HG03558 (cell line): ENCODE results near the gene ZNF334.

ENCODE experiments used
- ATAC-seq: cut with Tn5 transposase; IDR thresholded peaks from one replicate; pipeline ENCODE4 v1.9.1; 2021; ENCODE audit warnings: moderate number of reproducible peaks; ENCODE audit not compliant: unreplicated experiment; ENCODE audit errors: extremely low read depth

The ZNF334 gene

GRCh38 chr20:46546298-46546697 is 32.9 kb upstream of the ZNF334 start:
- no peak for ATAC-seq

GRCh38 chr20:46545827-46546138 is 32.4 kb upstream of the ZNF334 start:
- ATAC-seq = no peak

GRCh38 chr20:46545077-46545826 is 31.9 kb upstream of the ZNF334 start:
- no peak for ATAC-seq

GRCh38 chr20:46544576-46544975 is 31.2 kb upstream of the ZNF334 start:
- ATAC-seq = no peak

DNA sequence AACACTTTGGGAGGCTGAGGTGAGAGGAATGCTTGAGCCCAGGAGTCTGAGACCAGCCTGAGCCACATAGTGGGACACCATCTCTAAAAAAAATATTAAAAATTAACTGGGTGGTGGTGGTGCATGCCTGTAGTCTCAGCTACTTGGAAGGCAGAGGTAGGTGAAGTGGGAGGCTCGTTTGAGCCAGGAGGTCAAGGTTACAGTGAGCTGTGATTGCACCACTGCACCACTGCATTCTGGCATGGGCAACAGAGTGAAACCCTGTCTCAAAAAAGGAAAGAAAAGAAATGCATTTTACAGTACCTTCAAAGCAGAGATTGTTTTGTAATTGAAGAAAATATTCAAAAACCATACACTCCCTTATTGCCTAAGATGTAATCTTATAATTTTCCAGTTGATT is 30.6 kb upstream of the ZNF334 start:
- no peak for ATAC-seq

DNA sequence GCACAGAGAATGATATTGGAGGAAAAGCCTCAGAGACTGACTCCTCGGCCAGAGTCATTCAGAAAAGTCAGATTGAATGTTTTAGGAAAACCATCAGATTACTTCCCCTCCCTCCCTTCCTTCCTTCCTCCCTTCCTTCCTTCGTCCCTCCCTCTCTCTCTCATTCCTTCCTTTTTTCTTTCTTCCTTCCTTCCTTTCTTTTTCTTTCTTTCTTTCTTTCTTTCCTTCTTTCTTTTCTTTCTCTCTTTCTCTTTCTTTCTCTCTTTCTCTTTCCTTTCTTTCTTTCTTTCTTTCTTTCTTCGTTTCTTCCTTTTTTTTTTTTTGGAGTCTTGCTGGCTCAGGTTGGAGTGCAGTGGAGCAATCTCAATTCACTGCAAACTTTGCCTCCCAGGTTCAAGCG is 29.7 kb upstream of the ZNF334 start:
- no peak for ATAC-seq

GRCh38 chr20:46541229-46541935 is 28.0 kb upstream of the ZNF334 start:
- ATAC-seq = no peak

- ATAC-seq = no peak
Measured at GRCh38 chr20:46539113-46539512, 25.8 kb upstream of the ZNF334 start.

- no peak for ATAC-seq
Measured at GRCh38 chr20:46530640-46531039, 17.3 kb upstream of the ZNF334 start.

DNA sequence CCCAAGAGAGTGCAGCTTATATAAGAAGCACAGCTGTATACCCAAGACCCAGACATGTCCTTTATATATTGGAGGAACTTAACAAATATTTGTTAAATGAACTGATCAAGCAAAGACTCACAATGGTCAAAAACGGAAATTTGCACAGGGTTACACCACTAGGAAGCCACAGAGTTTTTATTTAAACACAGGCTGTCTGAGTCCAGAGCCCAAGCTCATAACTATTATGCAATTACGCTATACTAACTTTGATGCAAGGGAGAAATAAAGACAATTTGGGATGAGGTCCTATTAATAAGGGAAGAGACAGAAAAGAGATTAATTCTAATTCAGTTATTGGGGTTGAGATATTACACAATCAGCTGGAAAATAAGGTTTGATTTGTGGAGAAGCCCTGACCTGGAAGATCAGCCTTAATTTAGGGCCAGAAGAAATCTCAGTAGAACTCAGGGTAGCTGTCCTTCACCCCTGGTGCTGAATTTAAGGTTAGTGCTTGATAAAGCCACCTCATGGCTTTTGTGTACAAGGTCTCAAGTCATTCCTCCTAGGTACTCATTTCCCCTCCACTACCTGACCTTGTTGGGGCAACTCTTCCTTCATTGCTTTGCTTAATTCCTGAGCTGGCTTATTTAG is 10.5 kb upstream of the ZNF334 start:
- no peak for ATAC-seq

GRCh38 chr20:46523108-46523507 is 9.7 kb upstream of the ZNF334 start:
- no peak for ATAC-seq

- no peak for ATAC-seq
Measured at GRCh38 chr20:46520976-46521579, 7.7 kb upstream of the ZNF334 start.

DNA sequence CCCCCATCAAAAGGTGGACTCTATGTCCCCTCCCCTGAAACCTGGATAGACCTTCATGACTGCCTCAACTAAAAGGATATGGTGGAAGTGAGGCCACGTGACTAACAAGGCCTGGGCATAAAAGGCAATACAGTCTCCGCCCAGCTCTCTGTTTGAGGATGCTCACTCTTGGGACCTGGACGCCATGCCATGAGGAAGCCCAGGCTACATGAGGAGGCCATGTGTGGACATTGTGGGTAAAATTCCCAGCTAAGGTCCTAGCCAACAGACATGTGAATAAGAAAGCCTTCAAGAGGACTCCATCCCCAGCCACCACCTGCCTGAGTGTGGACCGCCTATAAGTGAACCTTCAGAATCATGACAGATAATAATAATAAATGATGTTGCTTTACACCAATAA is 7.2 kb upstream of the ZNF334 start:
- no peak for ATAC-seq

DNA sequence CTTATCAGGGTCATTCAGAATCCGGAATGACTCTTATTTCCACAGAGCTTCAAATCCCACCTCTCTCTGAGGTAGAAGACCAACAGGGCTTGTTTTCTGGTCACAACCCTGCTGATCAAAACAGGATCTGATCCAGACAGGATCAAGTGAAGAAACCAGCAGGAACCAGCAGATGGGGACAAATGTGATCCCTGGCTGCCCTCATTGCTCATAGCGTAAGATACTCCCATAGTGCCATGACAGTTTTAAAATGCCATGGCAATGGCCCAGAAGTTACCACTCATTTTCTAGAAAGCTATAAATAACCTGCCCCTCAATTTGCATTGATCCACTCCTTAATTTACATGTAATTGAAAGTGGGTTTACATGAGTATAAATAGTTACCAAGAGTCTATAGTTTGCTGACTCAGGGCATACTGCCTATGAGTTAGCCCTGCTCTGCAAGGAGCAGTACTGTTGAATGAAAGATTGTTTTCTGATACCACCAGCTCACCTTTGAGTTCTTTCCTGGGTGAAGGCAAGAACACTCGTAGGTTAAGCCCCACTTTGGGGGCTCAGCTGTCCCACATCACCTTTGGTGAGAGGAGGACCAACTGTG is 6.2 kb upstream of the ZNF334 start:
- no peak for ATAC-seq

DNA sequence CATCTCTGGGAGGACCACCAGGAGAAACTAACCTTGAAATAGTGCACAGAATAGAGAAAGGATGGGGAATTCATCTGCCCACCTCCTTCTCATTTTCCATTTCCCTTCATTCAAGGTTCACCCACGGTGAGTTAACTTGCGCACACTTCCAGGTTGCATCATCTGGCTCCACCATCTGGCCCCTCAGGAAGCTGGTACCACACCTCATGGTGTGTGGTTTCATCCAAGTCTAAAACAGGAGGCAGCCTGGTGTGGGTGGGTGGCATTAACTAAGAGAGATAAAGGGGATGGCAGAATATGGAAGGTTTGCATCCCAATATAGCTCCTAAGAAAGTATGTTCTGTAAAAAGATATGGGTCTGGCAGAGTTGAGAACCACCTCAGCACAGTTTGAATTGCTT is 3.8 kb downstream of the ZNF334 start:
- no peak for ATAC-seq

DNA sequence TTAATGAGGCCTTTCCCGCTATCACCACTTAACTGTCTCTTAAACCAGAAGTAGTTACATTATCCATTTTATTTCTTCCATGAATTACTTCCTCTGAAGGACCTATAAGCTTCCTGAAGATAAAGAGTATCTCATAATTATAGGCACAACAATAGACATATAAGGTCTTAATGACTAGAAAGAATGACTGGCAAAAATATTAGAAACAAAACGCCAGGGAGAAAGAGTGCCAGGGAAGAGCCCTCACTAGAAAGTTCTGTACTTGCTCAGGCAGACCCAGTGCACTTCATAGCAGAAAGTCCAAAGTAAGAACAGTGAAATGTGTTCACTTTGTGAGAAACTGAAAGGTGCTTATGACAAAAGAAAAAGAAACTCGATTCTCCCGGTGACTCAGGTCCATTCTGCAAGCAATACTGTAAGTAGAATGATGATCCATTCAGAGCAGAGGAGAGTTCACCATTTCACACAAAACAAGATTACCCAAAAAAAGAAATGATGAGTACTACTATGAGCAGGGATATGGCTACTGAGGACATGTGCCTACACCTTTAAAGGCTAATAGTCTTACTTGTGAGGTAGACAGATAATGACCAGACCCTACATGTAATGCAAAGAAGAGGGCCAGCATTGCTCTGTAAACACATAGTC is 5.5 kb downstream of the ZNF334 start:
- ATAC-seq = no peak

- ATAC-seq = no peak
Measured at GRCh38 chr20:46505506-46505905, 7.9 kb downstream of the ZNF334 start.

DNA sequence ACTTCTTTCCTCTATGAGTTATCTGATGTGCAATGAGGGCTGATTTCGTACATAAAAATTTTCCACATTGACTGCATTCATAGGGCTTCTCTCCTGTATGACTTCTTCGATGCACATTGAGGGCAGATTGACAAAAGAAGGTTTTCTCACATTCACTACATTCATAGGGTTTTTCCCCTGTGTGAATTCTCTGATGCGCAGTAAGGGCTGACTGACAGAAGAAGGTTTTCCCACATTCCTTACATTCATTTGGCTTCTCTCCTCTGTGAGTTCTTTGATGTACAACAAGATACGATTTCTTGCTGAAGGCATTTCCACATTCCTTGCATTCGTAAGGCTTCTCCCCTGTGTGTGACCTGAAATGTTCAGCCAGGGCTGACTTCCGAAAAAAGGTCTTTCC is 11.4 kb downstream of the ZNF334 start:
- no peak for ATAC-seq

DNA sequence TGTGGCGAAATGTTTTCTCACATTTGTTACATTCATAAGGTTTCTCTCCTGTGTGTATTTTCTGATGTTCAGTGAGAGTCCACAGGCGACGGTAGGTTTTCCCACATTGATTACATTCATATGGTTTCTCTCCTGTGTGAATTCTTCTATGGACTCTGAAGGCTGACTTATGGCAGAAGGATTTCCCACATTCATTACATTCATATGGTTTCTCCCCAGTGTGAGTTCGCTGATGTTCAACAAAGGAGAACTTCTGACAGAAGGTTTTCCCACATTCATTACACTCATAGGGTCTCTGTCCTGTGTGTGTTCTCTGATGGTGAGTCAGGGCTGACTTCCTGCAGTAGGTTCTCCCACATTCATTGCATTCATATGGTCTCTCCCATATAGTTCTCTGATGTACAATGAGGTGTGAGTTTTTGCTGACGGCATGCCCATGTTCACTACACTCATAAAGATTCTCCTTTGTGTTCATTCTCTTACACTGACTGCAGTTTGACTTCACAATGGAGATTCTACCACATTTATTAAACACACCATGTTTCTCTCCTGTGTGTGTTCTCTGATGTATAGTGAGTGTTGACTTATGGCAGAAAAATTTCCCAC is 11.9 kb downstream of the ZNF334 start:
- ATAC-seq = no peak

DNA sequence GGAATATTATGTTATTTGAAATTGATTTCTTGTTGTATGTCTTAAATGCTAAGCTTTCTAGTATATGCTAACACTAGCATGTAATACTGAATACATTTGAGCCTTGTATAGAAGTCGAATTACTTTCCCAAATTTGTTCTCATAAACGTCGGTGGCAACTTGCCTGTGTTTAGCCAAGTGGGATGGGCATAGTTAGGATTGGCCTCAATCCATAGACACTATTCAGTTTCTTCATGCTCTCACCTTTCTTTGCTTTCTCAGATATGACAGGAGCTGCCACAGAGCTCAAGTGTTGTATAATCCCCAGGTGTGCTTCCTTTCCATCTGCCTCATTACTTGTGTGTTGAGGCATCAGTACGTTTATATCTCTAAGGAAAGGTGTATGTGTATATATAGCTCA is 19.3 kb downstream of the ZNF334 start:
- no peak for ATAC-seq
